Measurements from ENCODE around the gene DNAJC25.

DNA sequence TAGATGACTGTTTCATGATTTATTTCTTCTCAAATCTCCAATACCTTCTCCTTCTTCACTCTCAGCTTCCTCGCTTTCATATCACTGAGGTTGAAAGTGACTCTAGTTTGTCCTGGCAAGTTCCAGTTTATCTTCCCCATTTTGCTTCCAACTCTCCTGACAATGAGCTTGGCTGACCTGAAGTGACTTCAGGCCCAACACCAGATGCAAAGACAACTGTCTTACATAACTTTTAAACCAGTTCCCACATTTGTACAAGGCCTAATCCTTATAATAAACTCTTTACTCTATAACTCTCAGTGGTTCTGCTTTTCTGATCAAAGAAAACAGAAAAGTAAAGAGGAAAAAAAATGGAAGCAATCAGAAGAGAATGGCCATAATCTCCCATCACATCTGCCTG lies 52.3 kb downstream of the DNAJC25 start:
- no peak for TF ChIP-seq POLR2A (IDR thresholded peaks at IDR 0.05)
- no peak for TF ChIP-seq CTCF (IDR thresholded peaks at IDR 0.05)
